Left ventricle myocardium inferior (tissue), 1 donor: ENCODE results near the gene FBXO24. TPM values are rescaled to one million over a fixed set of nuclear protein-coding genes. Genes with fewer than 3 reads are reported as not detected.

Source experiments
- DNase-seq: peaks from one replicate; pipeline ENCODE4 v3.0.0-alpha.2; 2020
- H3K27ac ChIP-seq: fragments of 200-600 bp; replicated peaks from 2 replicates; pipeline ENCODE4 v1.8.0; 2021
- H3K27me3 ChIP-seq: fragments of 200-600 bp; 2 replicates; pipeline ENCODE4 v1.8.0; 2021; ENCODE audit warnings: low read depth
- H3K36me3 ChIP-seq: fragments of 200-600 bp; 2 replicates; pipeline ENCODE4 v1.8.0; 2021
- H3K4me1 ChIP-seq: fragments of 200-600 bp; 2 replicates; pipeline ENCODE4 v1.8.0; 2021
- H3K4me3 ChIP-seq: fragments of 200-600 bp; 2 replicates; pipeline ENCODE4 v1.8.0; 2021; ENCODE audit warnings: mild to moderate bottlenecking, moderate library complexity
- H3K9me3 ChIP-seq: fragments of 200-600 bp; replicated peaks from 2 replicates; pipeline ENCODE4 v1.8.0; 2021
- intact Hi-C: fragments of 100-400 bp; cut with micrococcal nuclease; formaldehyde crosslinking; loops from one replicate; pipeline ENCODE4 v1.11.0; 2022
- total RNA-seq: library from RNA; stranded (reverse); fragmentation: NEBNext Ultra II Directional; extraction: Animal tissue kit (Norgen Biotek cat#: 25700); gene quantifications from one replicate; pipeline ENCODE4 v1.2.1, GENCODE V29; 2021
- TF ChIP-seq, protein P1 (sequence below): fragments of 200-600 bp; IDR thresholded peaks from 2 replicates; pipeline ENCODE4 v1.8.0; 2021; ENCODE audit warnings: antibody characterized with exemption, mild to moderate bottlenecking, borderline replicate concordance
- donor health status: DM: no; HTN: yes; CAD: no; lungs with severe emphysema.

The FBXO24 gene
- total RNA-seq, 1 donor from 2014 or later, result 0.25 TPM

DNA sequence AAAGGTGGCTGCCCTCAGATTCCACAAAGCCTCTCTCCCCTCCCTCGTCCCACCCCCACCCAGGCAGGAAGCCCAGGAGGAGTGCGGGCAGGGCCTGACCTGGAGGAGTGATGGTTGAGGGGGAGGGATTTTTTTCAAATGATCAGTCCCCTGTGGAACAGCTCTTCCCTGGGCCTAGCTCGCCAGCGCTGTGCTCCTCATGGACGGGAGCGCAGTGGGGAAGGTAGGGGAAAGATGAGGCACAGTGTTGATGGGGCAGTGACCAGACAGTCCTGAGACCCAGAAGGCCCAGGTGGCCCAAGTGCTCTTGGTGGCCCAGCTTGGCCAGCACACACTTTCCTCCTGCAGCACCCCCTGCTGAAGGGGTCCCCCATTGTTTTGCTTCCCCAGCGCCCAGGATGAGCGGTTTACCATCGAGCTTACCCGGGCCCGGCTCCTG is 21.0 kb upstream of the FBXO24 start:
- intact Hi-C loops, result no loop called here
- H3K27me3 ChIP-seq, result no peaks in the 10 kb centered on the region
- TF ChIP-seq, protein P1, sequence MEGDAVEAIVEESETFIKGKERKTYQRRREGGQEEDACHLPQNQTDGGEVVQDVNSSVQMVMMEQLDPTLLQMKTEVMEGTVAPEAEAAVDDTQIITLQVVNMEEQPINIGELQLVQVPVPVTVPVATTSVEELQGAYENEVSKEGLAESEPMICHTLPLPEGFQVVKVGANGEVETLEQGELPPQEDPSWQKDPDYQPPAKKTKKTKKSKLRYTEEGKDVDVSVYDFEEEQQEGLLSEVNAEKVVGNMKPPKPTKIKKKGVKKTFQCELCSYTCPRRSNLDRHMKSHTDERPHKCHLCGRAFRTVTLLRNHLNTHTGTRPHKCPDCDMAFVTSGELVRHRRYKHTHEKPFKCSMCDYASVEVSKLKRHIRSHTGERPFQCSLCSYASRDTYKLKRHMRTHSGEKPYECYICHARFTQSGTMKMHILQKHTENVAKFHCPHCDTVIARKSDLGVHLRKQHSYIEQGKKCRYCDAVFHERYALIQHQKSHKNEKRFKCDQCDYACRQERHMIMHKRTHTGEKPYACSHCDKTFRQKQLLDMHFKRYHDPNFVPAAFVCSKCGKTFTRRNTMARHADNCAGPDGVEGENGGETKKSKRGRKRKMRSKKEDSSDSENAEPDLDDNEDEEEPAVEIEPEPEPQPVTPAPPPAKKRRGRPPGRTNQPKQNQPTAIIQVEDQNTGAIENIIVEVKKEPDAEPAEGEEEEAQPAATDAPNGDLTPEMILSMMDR, result no peak
- peaks cover 9% of the 10 kb centered on the region for H3K36me3 ChIP-seq
- no peak for DNase-seq
- H3K4me3 ChIP-seq, result no peak overlapping the region
- no peak overlapping the region for H3K27ac ChIP-seq
- peaks cover 17% of the 10 kb centered on the region for H3K4me1 ChIP-seq
- no peaks in the 10 kb centered on the region for H3K9me3 ChIP-seq

DNA sequence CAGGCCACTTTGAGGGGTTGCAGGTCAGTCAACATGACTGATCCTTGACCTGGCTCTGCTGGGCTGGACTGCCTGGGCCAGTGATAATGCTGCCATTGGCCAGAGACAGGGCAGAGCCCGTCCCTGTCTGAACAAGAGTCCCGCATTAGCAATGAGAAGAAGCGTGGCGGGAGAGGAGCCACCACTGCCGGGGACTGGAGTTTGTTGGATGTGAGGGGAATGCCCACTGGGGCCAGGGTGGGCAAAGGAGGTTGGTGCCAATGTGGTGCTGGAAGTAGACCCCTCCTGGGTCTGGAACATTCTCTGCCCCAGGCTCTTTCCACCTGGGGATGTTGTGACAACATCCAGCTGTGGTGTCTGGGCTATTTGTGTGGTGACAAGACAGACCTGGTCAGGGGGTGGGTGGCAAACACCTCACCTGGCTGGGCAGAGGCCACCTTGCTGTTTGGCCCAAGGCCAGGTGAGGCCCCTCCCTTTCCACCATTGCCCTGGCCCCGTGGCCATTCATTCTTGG is 20.1 kb upstream of the FBXO24 start:
- peaks cover 9% of the 10 kb centered on the region for H3K36me3 ChIP-seq
- no peak for DNase-seq

DNA sequence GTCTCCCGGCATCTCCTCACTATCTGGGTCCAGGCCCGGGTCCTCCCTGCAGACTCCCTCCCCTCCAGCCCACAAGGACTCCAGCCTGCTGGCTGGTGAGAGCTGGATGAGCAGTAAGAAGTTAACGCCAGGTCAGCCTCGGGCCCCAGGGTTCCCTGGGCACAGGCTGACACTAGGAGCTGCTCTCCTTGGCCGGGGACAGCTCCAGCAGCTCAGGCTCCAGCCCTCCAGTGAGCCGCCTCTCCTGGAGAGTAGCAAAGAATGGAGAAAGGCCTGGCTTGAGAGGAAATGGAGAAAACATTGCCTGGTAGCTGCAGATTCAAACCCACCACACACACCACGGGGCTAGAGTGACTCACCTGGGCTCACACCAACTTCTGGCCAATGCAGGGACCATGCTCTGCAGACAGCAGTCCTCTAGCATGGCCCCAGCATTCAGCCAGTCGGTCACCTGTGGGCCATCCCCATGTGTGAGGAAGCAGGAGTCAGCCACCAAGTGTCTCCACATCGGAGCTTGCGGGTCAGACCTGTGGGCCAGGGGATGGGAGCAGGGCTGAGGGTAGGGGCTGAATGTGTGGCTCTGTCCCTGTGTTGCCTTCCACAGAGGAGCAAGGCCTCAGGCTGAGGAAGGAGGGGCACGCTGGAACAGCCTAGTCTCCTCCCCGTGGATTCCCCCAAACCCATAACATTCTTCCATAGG is 18.9 kb upstream of the FBXO24 start:
- TF ChIP-seq, protein P1, result no peak
- Histone ChIP-seq H3K9me3 (no peaks in the 10 kb centered on the region), H3K27ac (no peak overlapping the region), H3K36me3 (peaks cover 9% of the 10 kb centered on the region), H3K4me1 (peaks cover 22% of the 10 kb centered on the region), H3K4me3 (no peak overlapping the region), H3K27me3 (no peaks in the 10 kb centered on the region)
- no peak for DNase-seq
- intact Hi-C loops, result no loop called here

More for the DNA sequence above, 20.1 kb upstream of the FBXO24 start:
- intact Hi-C loops, result no loop called here
- H3K27me3 ChIP-seq, result no peaks in the 10 kb centered on the region
- peaks cover 22% of the 10 kb centered on the region for H3K4me1 ChIP-seq
- no peak overlapping the region for H3K4me3 ChIP-seq
- TF ChIP-seq, protein P1, result no peak
- H3K9me3 ChIP-seq, result no peaks in the 10 kb centered on the region
- no peak overlapping the region for H3K27ac ChIP-seq

DNA sequence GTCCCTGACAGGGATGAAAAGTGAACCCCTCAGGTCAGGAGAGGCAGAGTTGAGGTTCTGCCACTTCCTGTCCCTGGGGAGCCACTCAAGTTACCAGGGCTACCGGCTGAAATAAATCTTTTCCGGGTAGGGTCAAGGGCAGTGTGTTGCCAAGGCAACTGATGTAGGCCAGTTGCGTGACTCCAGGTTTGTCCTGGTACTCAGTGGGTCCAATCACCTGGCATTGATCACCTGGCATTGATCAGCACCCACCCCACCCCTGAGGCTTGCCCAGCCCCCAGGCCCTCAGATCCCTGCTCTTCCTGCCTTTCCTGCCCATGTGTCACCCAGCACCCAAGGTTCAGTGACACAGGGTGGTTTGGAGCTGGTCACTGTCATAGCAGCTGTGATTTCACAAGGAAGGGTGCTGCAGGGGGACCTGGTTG is 18.4 kb upstream of the FBXO24 start:
- TF ChIP-seq, protein P1, result no peak
- Histone ChIP-seq H3K4me3 (no peak overlapping the region), H3K9me3 (no peaks in the 10 kb centered on the region), H3K27me3 (no peaks in the 10 kb centered on the region), H3K4me1 (peaks cover 22% of the 10 kb centered on the region), H3K27ac (no peak overlapping the region), H3K36me3 (peaks cover 7% of the 10 kb centered on the region)
- intact Hi-C loops, result no loop called here
- DNase-seq, result no peak

DNA sequence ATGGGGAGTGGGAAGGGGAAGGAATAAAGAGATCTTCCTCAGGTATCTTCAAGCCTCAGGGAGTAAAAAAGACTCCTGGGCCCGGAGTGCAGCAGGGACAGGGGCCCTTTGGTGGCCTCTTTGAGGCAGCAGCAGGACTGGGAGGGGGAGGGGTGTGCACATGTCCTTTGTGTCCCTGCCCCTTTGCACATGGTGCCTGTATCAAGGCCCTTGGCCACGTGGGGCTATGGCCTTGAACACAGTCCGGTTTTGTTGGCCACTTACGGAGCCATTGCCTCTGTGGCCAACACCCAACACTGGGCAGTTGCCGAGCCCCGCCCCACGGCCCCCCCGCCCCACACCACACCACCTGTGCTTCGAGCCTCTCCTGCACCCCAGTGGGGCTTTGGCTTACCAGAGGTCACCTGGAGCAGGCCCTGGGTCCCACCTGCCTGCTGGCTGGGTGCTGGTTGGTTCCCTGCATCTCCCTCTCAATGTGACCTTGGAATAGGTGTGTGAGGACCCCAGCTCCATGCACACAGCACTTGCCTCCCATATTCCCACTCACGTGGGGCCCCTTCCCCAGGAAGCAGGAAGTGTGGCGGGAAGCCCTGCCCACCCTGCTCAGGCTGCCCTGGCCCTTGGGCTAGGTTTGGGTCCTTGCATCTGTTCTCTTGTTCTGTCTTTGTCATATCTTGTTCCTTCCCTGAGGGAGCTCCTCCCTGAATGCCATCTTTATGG is 17.8 kb upstream of the FBXO24 start:
- no peak overlapping the region for H3K27ac ChIP-seq
- no peak for DNase-seq
- no peaks in the 10 kb centered on the region for H3K27me3 ChIP-seq
- intact Hi-C loops, result no loop called here
- peaks cover 22% of the 10 kb centered on the region for H3K4me1 ChIP-seq
- peaks cover 1% of the 10 kb centered on the region for H3K36me3 ChIP-seq
- H3K9me3 ChIP-seq, result no peaks in the 10 kb centered on the region
- H3K4me3 ChIP-seq, result no peak overlapping the region
- TF ChIP-seq, protein P1, result no peak
